NCI-H1694 treated with DMSO at 0.1 percent for 48 hours (cell line): Measurements from ENCODE around the gene ZNF850.
"Not testable (repeated sequence)": the region's sequence is repeated elsewhere in the genome, so short reads cannot be mapped to it uniquely, and the experiment has no call there.

Experiments used
- DNase-seq: peaks from one replicate; lab custom pipeline; 2025; lab: John Stamatoyannopoulos, UW

The ZNF850 gene

GRCh38 chr19:36772311-36773222 is at the start of gene ZNF850:
Gene ZNF850, minus strand, starts transcription at chr19:36772807. Its CDS starts 10,201 bp downstream, at chr19:36762606.
- DNase-seq, result peak; percentile 84

- DNase-seq, result no peak
Measured at GRCh38 chr19:36821758-36822157, 49.2 kb upstream of the ZNF850 start.

GRCh38 chr19:36819130-36819630 is 46.6 kb upstream of the ZNF850 start:
- DNase-seq, result no peak

GRCh38 chr19:36807029-36807428 is 34.4 kb upstream of the ZNF850 start:
- DNase-seq, result no peak

- DNase-seq, result no peak
Measured at GRCh38 chr19:36805364-36805763, 32.8 kb upstream of the ZNF850 start.

- no peak for DNase-seq
Measured at GRCh38 chr19:36797786-36798108, 25.1 kb upstream of the ZNF850 start.

GRCh38 chr19:36796714-36796992 is 24.0 kb upstream of the ZNF850 start:
- DNase-seq, result no peak

- not testable (repeated sequence) for DNase-seq
Measured at GRCh38 chr19:36791420-36792141, 19.0 kb upstream of the ZNF850 start.

GRCh38 chr19:36775768-36776167 is 3.2 kb upstream of the ZNF850 start:
- no peak for DNase-seq

GRCh38 chr19:36773223-36773579 is 594 bp upstream of the ZNF850 start:
- DNase-seq, result no peak

- no peak for DNase-seq
Measured at GRCh38 chr19:36771261-36772231, 1.1 kb downstream of the ZNF850 start.

- no peak for DNase-seq
Measured at GRCh38 chr19:36750066-36750691, 22.4 kb downstream of the ZNF850 start.

- not testable (repeated sequence) for DNase-seq
Measured at GRCh38 chr19:36749613-36750012, 23.0 kb downstream of the ZNF850 start.

- no peak for DNase-seq
Measured at GRCh38 chr19:36748431-36749275, 24.0 kb downstream of the ZNF850 start.

- no peak for DNase-seq
Measured at GRCh38 chr19:36747750-36748149, 24.9 kb downstream of the ZNF850 start.

- DNase-seq, result no peak
Measured at GRCh38 chr19:36745870-36746269, 26.7 kb downstream of the ZNF850 start.

- DNase-seq, result not testable (repeated sequence)
Measured at GRCh38 chr19:36736166-36736565, 36.4 kb downstream of the ZNF850 start.

- no peak for DNase-seq
Measured at GRCh38 chr19:36719687-36720556, 52.7 kb downstream of the ZNF850 start.

GRCh38 chr19:36709423-36709822 is 63.2 kb downstream of the ZNF850 start:
- no peak for DNase-seq

- no peak for DNase-seq
Measured at GRCh38 chr19:36707134-36707533, 65.5 kb downstream of the ZNF850 start.
